GM12878 (cell line): ENCODE results near the gene PDCD5. TPM values are rescaled to one million over a fixed set of nuclear protein-coding genes. Genes with fewer than 3 reads are reported as not detected.
A peak's percentile ranks its signal among the peaks of the same experiment; 100 is the strongest.

Experiments
- ATAC-seq: fragments of 200-7000 bp; cut with Tn5 transposase; 3 replicates; pipeline ENCODE4 v1.9.1; 2020; ENCODE audit warnings: mild to moderate bottlenecking, moderate library complexity
- BruUV-seq: library from RNA; stranded (reverse); fragments of 400-500 nt; replicated peaks from 2 replicates; lab custom pipeline; 2021; lab: Mats Ljungman, UMichigan
- CTCF ChIA-PET: fragments of 300-600 bp; sonication (Branson Sonifier 250); formaldehyde crosslinking; extraction: SDS; loops from one replicate; lab custom pipeline; 2021; ENCODE audit warnings: inconsistent platforms; lab: Yijun Ruan, JAX
- POLR2A ChIA-PET: fragments of 350-600 bp; formaldehyde crosslinking; extraction: SDS; loops from one replicate; lab custom pipeline; 2021; ENCODE audit warnings: inconsistent platforms; lab: Charles Lee
- RAD21 ChIA-PET: fragments of 300-600 bp; sonication (Branson Sonifier 250); formaldehyde crosslinking; loops from one replicate; lab custom pipeline; 2023; ENCODE audit warnings: antibody characterized with exemption; ENCODE audit not compliant: unreplicated experiment; lab: Charles Lee
- SMC1A ChIA-PET: fragments of 300-600 bp; sonication (Branson Sonifier 250); formaldehyde crosslinking; loops from one replicate; lab custom pipeline; 2023; ENCODE audit not compliant: unreplicated experiment, uncharacterized antibody; lab: Charles Lee
- DNase-seq: peaks from one replicate; pipeline ENCODE4 v3.0.0-alpha.2; 2011; ENCODE audit warnings: low read depth, low spot score
- FAIRE-seq: peaks from 3 replicates; lab custom pipeline; 2011; peaks lifted over from hg19 to GRCh38; lab: Jason Lieb, UNC
- H2AFZ ChIP-seq: 2 replicates; pipeline ENCODE4 v1.6.0; 2011; ENCODE audit warnings: low read depth, low read length, control low read depth; ENCODE audit not compliant: control insufficient read depth
- H3K27ac ChIP-seq: 2 replicates; pipeline ENCODE4 v1.5.1; 2011; ENCODE audit warnings: control low read depth; ENCODE audit not compliant: control insufficient read depth, insufficient read depth
- H3K27me3 ChIP-seq, 2 experiments: replicated peaks in 1 of 2; 2 replicates each; pipeline versions ENCODE4 v1.6.0 to v1.6.1; 2011; ENCODE audit warnings: low read length in 1 of 2; ENCODE audit not compliant: control insufficient read depth in 2 of 2, insufficient read depth in 2 of 2
- H3K36me3 ChIP-seq, 2 experiments: 2 replicates each; pipeline ENCODE4 v1.5.1; 2011; ENCODE audit warnings: low read length in 1 of 2; ENCODE audit not compliant: control insufficient read depth in 2 of 2, insufficient read depth in 2 of 2
- H3K4me1 ChIP-seq: 2 replicates; pipeline ENCODE4 v1.6.1; 2011; ENCODE audit warnings: mild to moderate bottlenecking, low read length, moderate library complexity, mixed read lengths; ENCODE audit not compliant: control insufficient read depth, insufficient read depth
- H3K4me2 ChIP-seq: 2 replicates; pipeline ENCODE4 v1.6.0; 2011; ENCODE audit warnings: control low read depth; ENCODE audit not compliant: control insufficient read depth, insufficient read depth
- H3K4me3 ChIP-seq: fragments of 200-600 bp; sonication (generic); 2 replicates; pipeline ENCODE4 v1.5.1; 2016
- H3K79me2 ChIP-seq: 2 replicates; pipeline ENCODE4 v1.6.0; 2011; ENCODE audit warnings: low read length; ENCODE audit not compliant: control insufficient read depth, insufficient read depth
- H3K9ac ChIP-seq: 2 replicates; pipeline ENCODE4 v1.8.0; 2011; ENCODE audit warnings: low read length, control low read depth, mixed read lengths; ENCODE audit not compliant: control insufficient read depth, insufficient read depth
- H3K9me3 ChIP-seq: replicated peaks from 3 replicates; pipeline ENCODE4 v1.5.1; 2011; ENCODE audit warnings: mild to moderate bottlenecking, low read length; ENCODE audit not compliant: control insufficient read depth, insufficient read depth
- H4K20me1 ChIP-seq: 2 replicates; pipeline ENCODE4 v1.6.0; 2011; ENCODE audit not compliant: control insufficient read depth, insufficient read depth
- EGR1 ChIP-seq, 2 experiments: IDR thresholded peaks; 1 replicate in 1 of 2; 2 replicates in 1 of 2; pipeline ENCODE4 v1.6.1; 2011 to 2012; ENCODE audit warnings: low read depth in 2 of 2, low read length in 2 of 2, borderline replicate concordance in 1 of 2, mild to moderate bottlenecking in 1 of 2, moderate library complexity in 1 of 2
- EP300 ChIP-seq, 2 experiments: fragments of 150-350 bp in 1 of 2; IDR thresholded peaks; 2 replicates each; pipeline ENCODE4 v1.6.1; 2011 to 2012; ENCODE audit warnings: low read depth in 2 of 2, low read length in 2 of 2, borderline replicate concordance in 1 of 2, improper control_type of control experiment in 1 of 2, inconsistent platforms in 1 of 2; ENCODE audit not compliant: control insufficient read depth in 1 of 2
- KAT2A ChIP-seq: conservative IDR thresholded peaks from 2 replicates; pipeline ENCODE4 v1.6.1; 2011; ENCODE audit warnings: low read depth, low read length; ENCODE audit not compliant: control insufficient read depth
- MTA2 ChIP-seq: fragments of 450-650 bp; IDR thresholded peaks from 2 replicates; pipeline ENCODE4 v1.6.1; 2016; ENCODE audit warnings: low read depth, mild to moderate bottlenecking, moderate library complexity
- MYC ChIP-seq: IDR thresholded peaks from 2 replicates; pipeline ENCODE4 v1.6.1; 2011; ENCODE audit warnings: mild to moderate bottlenecking, low read length, moderate library complexity, inconsistent platforms; ENCODE audit not compliant: insufficient read depth, insufficient replicate concordance, insufficient read length, severe bottlenecking
- NR2C1 ChIP-seq: fragments of 450-650 bp; IDR thresholded peaks from 2 replicates; pipeline ENCODE4 v1.6.1; 2017; ENCODE audit warnings: antibody characterized with exemption, mild to moderate bottlenecking, moderate library complexity
- NR2F1 ChIP-seq: fragments of 450-650 bp; conservative IDR thresholded peaks from 2 replicates; pipeline ENCODE4 v1.6.1; 2017; ENCODE audit warnings: mild to moderate bottlenecking
- POLR2AphosphoS5 ChIP-seq: IDR thresholded peaks from 2 replicates; pipeline ENCODE4 v1.6.1; 2011; ENCODE audit warnings: mild to moderate bottlenecking, low read length, inconsistent platforms
- RAD21 ChIP-seq: IDR thresholded peaks from 2 replicates; pipeline ENCODE4 v1.6.1; 2011; ENCODE audit warnings: mild to moderate bottlenecking, low read depth, low read length, moderate library complexity; ENCODE audit not compliant: insufficient read depth
- STAT1 ChIP-seq: fragments of 450-650 bp; conservative IDR thresholded peaks from 2 replicates; pipeline ENCODE4 v1.6.1; 2014; ENCODE audit warnings: antibody characterized with exemption, mild to moderate bottlenecking
- TAF1 ChIP-seq: IDR thresholded peaks from 2 replicates; pipeline ENCODE4 v1.6.1; 2011; ENCODE audit warnings: mild to moderate bottlenecking, low read depth, low read length, borderline replicate concordance
- ZBED1 ChIP-seq: IDR thresholded peaks from 2 replicates; pipeline ENCODE4 v1.6.1; 2016; ENCODE audit warnings: borderline replicate concordance
- ZSCAN29 ChIP-seq: fragments of 450-650 bp; IDR thresholded peaks from 2 replicates; pipeline ENCODE4 v1.6.1; 2017; ENCODE audit warnings: mild to moderate bottlenecking, moderate library complexity
- WGBS: methylation state at CpG from one replicate; pipeline ENCODE4 v1.1.6; 2016; ENCODE audit warnings: low lambda C conversion rate; ENCODE audit not compliant: insufficient replicate concordance, insufficient coverage; ENCODE audit errors: missing lambda C conversion rate; 5-methylcytosine and 5-hydroxymethylcytosine counted together
- in situ Hi-C: fragments of 300-500 bp; cut with MboI; formaldehyde crosslinking; loops from 9 replicates; pipeline ENCODE4 v1.14.3; 2018; ENCODE audit warnings: mixed read lengths
- intact Hi-C: fragments of 100-400 bp; cut with micrococcal nuclease; formaldehyde crosslinking; loops from one replicate; pipeline ENCODE4 v1.14.2; 2022; ENCODE audit not compliant: unreplicated experiment
- polyA plus RNA-seq, 11 experiments: library from polyadenylated mRNA; depleted of rRNA in 4 of 11; unstranded in 6 of 11; stranded (reverse) in 5 of 11; fragments of >200 nt; fragmentation: Nextera tagmentation in 4 of 11; fragmentation: Illumina TruSeq in 1 of 11; extraction: Ambion mirVana in 4 of 11; extraction: Trizol in 1 of 11; gene quantifications; 1 replicate in 1 of 11; 2 replicates in 10 of 11; pipeline versions ENCODE4 v1.2.1 to v1.2.3, GENCODE V29; 2011 to 2016; ENCODE audit warnings: inconsistent platforms in 2 of 11, missing spikeins in 2 of 11, low read depth in 1 of 11
- total RNA-seq, 4 experiments: library from RNA; depleted of rRNA in 3 of 4; stranded (reverse); fragments of >200 nt in 3 of 4; fragmentation: Illumina TruSeq in 1 of 4; extraction: Trizol in 1 of 4; gene quantifications; 2 replicates each; pipeline versions ENCODE4 v1.2.1 to v1.2.3, GENCODE V29; 2013 to 2021
- TF ChIP-seq, protein P1 (sequence below): IDR thresholded peaks from 2 replicates; pipeline ENCODE4 v1.6.1; 2011; ENCODE audit warnings: low read depth, low read length, improper control_type of control experiment, borderline replicate concordance

PDCD5 gene
- total and polyA plus RNA-seq, 10 of the 15 experiments (the other 5 are each of a cell fraction or from before 2014, with no cell fraction given), result 124 to 556 (median 227) TPM

DNA sequence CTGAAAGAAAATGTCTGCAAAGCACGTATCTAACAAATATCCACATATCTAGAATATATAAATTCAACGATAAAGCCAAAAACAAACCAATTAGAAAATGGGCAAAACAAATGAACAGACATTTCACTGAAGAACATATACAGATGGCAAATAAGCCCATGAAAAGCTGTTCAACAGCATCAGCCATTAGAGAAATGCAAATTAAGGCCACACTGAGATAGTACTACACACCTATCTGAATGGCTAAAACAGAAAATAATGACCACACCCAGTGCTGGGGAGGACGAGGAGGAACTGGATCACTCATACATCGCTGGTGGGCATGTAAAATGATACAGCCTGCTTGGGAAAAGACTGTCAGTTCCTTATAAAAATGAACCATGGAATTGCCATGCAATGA, 32.0 kb downstream of the PDCD5 start:
- in situ Hi-C loops (no loop called here), intact Hi-C loops (no loop called here)
- WGBS, result 73% methylated on average over 4 of the region's 4 CpGs
- ChIA-PET CTCF (interaction anchor here (2.0 kb wide), 1 partner anchor 13 kb away, joined by 9 read pairs; no protein-coding TSS in a partner anchor), SMC1A (interaction anchor here (1.4 kb wide), 1 partner anchor 65 kb away, joined by 3 read pairs; no protein-coding TSS in a partner anchor), POLR2A (no interaction called here), RAD21 (no interaction called here)
- H3K79me2 ChIP-seq, result no peaks in the 10 kb centered on the region
- no peak overlapping the region for H3K27ac ChIP-seq
- H4K20me1 ChIP-seq, result no peaks in the 10 kb centered on the region
- no peak overlapping the region for H3K9ac ChIP-seq
- H3K27me3 ChIP-seq, result no peaks in the 10 kb centered on the region
- H2AFZ ChIP-seq, result no peak overlapping the region
- FAIRE-seq (no peak), ATAC-seq (no peak)
- H3K4me1 ChIP-seq, result no peaks in the 10 kb centered on the region
- H3K4me2 ChIP-seq, result no peak overlapping the region
- H3K9me3 ChIP-seq, result no peaks in the 10 kb centered on the region
- no TSS peak for BruUV-seq
- no peak overlapping the region for H3K4me3 ChIP-seq
- peaks cover 8 to 16% of the 10 kb centered on the region in 2 experiments; a peak in 3 of 4 replicates for H3K36me3 ChIP-seq
- TF ChIP-seq MYC (no peak), STAT1 (no peak), ZSCAN29 (no peak)
- TF ChIP-seq, all 136 proteins: peak for 0
- no peak for DNase-seq

DNA sequence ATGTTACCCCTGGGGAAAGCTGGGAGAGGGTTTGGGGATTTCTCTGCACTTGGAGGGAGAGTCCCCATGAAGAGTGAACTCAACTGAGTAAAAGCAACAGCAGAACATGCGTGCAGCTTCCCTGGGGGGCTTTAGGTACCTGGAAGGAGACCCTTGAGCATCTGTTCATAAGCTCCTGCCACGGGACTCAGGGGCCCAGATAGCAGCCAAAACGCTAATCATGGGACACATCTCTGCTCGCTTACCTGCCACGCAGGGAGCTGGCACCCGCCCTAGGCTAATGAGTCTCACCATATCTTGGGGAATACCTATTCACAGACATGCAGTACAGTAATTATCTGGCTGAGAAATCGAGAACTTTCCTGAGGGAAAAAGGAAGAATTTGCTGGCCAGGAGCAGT, 33.9 kb downstream of the PDCD5 start:
- H3K4me1 ChIP-seq, result no peaks in the 10 kb centered on the region
- no peaks in the 10 kb centered on the region for H3K79me2 ChIP-seq
- intact Hi-C loops, result no loop called here
- no peak overlapping the region for H3K9ac ChIP-seq
- TF ChIP-seq NR2F1 (no peak), NR2C1 (no peak), EP300 (IDR thresholded peaks at IDR 0.05; ENCODE audit: borderline replicate concordance in 1 of 2, control insufficient read depth in 1 of 2, low read depth in 2 of 2, low read length in 2 of 2) (no peak), MTA2 (no peak), TAF1 (no peak), POLR2AphosphoS5 (no peak), KAT2A (no peak), RAD21 (no peak), ZBED1 (no peak), EGR1 (IDR thresholded peaks at IDR 0.05; ENCODE audit: borderline replicate concordance in 1 of 2, low read depth in 2 of 2, low read length in 2 of 2) (no peak), STAT1 (no peak)
- TF ChIP-seq, protein P1, sequence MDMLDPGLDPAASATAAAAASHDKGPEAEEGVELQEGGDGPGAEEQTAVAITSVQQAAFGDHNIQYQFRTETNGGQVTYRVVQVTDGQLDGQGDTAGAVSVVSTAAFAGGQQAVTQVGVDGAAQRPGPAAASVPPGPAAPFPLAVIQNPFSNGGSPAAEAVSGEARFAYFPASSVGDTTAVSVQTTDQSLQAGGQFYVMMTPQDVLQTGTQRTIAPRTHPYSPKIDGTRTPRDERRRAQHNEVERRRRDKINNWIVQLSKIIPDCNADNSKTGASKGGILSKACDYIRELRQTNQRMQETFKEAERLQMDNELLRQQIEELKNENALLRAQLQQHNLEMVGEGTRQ, result no peak
- H3K4me2 ChIP-seq, result no peak overlapping the region
- no peak overlapping the region for H3K4me3 ChIP-seq
- RAD21 ChIA-PET, result no interaction called here
- SMC1A ChIA-PET, result interaction anchor here (1.0 kb wide), 1 partner anchor 15 kb away, joined by 4 read pairs; no protein-coding TSS in a partner anchor
- H3K27ac ChIP-seq, result no peak overlapping the region
- H3K36me3 ChIP-seq, result peaks cover 16% of the 10 kb centered on the region in 2 experiments; a peak in 3 of 4 replicates
- no peaks in the 10 kb centered on the region for H3K27me3 ChIP-seq
- no peak for ATAC-seq
- 89% methylated on average over 7 of the region's 7 CpGs for WGBS
- POLR2A ChIA-PET, result no interaction called here
- BruUV-seq, result no TSS peak
- peak; percentile 13 for FAIRE-seq
- CTCF ChIA-PET, result no interaction called here
- in situ Hi-C loops, result no loop called here
- no peaks in the 10 kb centered on the region for H4K20me1 ChIP-seq
- H2AFZ ChIP-seq, result no peak overlapping the region
- DNase-seq, result no peak
- H3K9me3 ChIP-seq, result no peaks in the 10 kb centered on the region
